Loucy (cell line): ENCODE results near the gene ABCB6.

Experiments used
- H2AFZ ChIP-seq: fragments of 200-600 bp; sonication (generic); 2 replicates; pipeline ENCODE4 v1.6.0; 2016; ENCODE audit warnings: antibody characterized with exemption, mild to moderate bottlenecking, low read length, moderate library complexity
- H3F3A ChIP-seq: fragments of 200-600 bp; 2 replicates; pipeline ENCODE4 v1.6.0; 2016; ENCODE audit warnings: antibody characterized with exemption, low read depth, mild to moderate bottlenecking
- H3K27me3 ChIP-seq: fragments of 200-600 bp; sonication (generic); 2 replicates; pipeline ENCODE4 v1.6.1; 2014; ENCODE audit warnings: low read length, mild to moderate bottlenecking; ENCODE audit not compliant: insufficient read depth, poor library complexity, severe bottlenecking
- H3K36me3 ChIP-seq: fragments of 200-600 bp; sonication (generic); 2 replicates; pipeline ENCODE4 v1.6.1; 2016; ENCODE audit warnings: low read length; ENCODE audit not compliant: insufficient read depth
- H3K4me1 ChIP-seq: fragments of 200-600 bp; sonication (generic); 2 replicates; pipeline ENCODE4 v1.5.1; 2014; ENCODE audit warnings: low read length, mild to moderate bottlenecking; ENCODE audit not compliant: insufficient read depth, poor library complexity, severe bottlenecking
- H3K4me2 ChIP-seq: fragments of 200-600 bp; sonication (generic); 2 replicates; pipeline ENCODE4 v1.6.0; 2014; ENCODE audit warnings: antibody characterized with exemption, low read length, low read depth, mild to moderate bottlenecking; ENCODE audit not compliant: poor library complexity, severe bottlenecking
- H3K4me3 ChIP-seq: fragments of 200-600 bp; sonication (generic); 2 replicates; pipeline ENCODE4 v1.5.1; 2014; ENCODE audit warnings: low read length, mild to moderate bottlenecking, mixed read lengths; ENCODE audit not compliant: poor library complexity, severe bottlenecking
- H3K79me2 ChIP-seq: fragments of 200-600 bp; sonication (generic); 2 replicates; pipeline ENCODE4 v1.6.1; 2014; ENCODE audit warnings: low read length; ENCODE audit not compliant: insufficient read depth
- H3K9ac ChIP-seq: fragments of 200-600 bp; sonication (generic); 2 replicates; pipeline ENCODE4 v1.6.0; 2014; ENCODE audit warnings: mild to moderate bottlenecking, low read depth, low read length, moderate library complexity; ENCODE audit not compliant: poor library complexity, severe bottlenecking
- H3K9me2 ChIP-seq: fragments of 200-600 bp; sonication (generic); replicated peaks from 2 replicates; pipeline ENCODE4 v1.6.1; 2016; ENCODE audit warnings: low read depth, low read length, mixed read lengths
- H3K9me3 ChIP-seq: fragments of 200-600 bp; sonication (generic); 2 replicates; pipeline ENCODE4 v1.6.1; 2014; ENCODE audit warnings: mild to moderate bottlenecking, antibody characterized with exemption, low read length, low read depth; ENCODE audit not compliant: insufficient read depth
- H4K20me1 ChIP-seq: fragments of 200-600 bp; sonication (generic); 2 replicates; pipeline ENCODE4 v1.6.0; 2014; ENCODE audit warnings: antibody characterized with exemption, low read length, mild to moderate bottlenecking; ENCODE audit not compliant: insufficient read depth, poor library complexity, severe bottlenecking
- EZH2phosphoT487 ChIP-seq: fragments of 200-600 bp; IDR thresholded peaks from 2 replicates; pipeline ENCODE4 v1.6.1; 2018; ENCODE audit warnings: antibody characterized with exemption, mild to moderate bottlenecking, moderate library complexity, borderline replicate concordance
- TF ChIP-seq, protein P1 (sequence below): fragments of 200-600 bp; sonication (generic); conservative IDR thresholded peaks from 2 replicates; pipeline ENCODE4 v1.5.1; 2014; ENCODE audit warnings: mild to moderate bottlenecking, antibody characterized with exemption, low read length

Gene ABCB6

DNA sequence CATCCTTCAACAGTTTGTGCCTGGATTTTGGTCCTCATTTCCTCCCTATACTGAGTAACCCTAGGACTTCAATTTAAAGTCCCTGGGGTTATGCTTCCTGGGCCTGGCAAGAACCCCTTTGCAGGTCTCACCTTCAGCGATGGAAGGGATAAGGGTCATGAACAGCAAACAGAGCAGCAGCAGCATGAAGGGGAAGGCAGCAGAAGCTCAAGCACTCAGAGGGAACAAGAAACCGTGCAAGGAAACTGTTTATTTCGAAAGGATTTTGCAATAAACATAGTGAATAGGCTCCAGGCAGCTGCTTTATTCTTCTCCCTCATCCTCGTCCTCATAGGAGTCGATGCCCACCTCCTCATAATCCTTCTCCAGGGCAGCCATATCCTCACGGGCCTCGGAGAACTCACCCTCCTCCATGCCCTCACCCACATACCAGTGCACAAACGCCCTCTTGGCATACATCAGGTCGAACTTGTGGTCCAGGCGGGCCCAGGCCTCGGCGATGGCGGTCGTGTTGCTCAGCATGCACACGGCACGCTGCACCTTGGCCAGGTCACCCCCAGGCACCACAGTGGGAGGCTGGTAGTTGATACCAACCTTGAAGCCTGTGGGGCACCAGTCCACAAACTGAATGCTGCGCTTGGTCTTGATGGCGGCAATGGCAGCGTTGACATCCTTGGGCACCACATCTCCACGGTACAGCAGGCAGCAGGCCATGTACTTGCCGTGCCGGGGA, 31.5 kb upstream of the ABCB6 start:
- Histone ChIP-seq H3K27me3 (peaks cover 35% of the 10 kb centered on the region), H3K79me2 (peaks cover 15% of the 10 kb centered on the region), H3F3A (no peaks in the 10 kb centered on the region), H3K4me1 (peaks cover 73% of the 10 kb centered on the region), H3K4me2 (peak overlapping the region; percentile 78), H3K9ac (peak overlapping the region; percentile 25), H3K9me2 (no peaks in the 10 kb centered on the region), H3K36me3 (no peaks in the 10 kb centered on the region), H3K9me3 (no peaks in the 10 kb centered on the region), H3K4me3 (peak overlapping the region; percentile 46), H2AFZ (no peak overlapping the region), H4K20me1 (peaks cover 27% of the 10 kb centered on the region)
- TF ChIP-seq, protein P1, sequence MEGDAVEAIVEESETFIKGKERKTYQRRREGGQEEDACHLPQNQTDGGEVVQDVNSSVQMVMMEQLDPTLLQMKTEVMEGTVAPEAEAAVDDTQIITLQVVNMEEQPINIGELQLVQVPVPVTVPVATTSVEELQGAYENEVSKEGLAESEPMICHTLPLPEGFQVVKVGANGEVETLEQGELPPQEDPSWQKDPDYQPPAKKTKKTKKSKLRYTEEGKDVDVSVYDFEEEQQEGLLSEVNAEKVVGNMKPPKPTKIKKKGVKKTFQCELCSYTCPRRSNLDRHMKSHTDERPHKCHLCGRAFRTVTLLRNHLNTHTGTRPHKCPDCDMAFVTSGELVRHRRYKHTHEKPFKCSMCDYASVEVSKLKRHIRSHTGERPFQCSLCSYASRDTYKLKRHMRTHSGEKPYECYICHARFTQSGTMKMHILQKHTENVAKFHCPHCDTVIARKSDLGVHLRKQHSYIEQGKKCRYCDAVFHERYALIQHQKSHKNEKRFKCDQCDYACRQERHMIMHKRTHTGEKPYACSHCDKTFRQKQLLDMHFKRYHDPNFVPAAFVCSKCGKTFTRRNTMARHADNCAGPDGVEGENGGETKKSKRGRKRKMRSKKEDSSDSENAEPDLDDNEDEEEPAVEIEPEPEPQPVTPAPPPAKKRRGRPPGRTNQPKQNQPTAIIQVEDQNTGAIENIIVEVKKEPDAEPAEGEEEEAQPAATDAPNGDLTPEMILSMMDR = no peak
- TF ChIP-seq EZH2phosphoT487 = no peak

DNA sequence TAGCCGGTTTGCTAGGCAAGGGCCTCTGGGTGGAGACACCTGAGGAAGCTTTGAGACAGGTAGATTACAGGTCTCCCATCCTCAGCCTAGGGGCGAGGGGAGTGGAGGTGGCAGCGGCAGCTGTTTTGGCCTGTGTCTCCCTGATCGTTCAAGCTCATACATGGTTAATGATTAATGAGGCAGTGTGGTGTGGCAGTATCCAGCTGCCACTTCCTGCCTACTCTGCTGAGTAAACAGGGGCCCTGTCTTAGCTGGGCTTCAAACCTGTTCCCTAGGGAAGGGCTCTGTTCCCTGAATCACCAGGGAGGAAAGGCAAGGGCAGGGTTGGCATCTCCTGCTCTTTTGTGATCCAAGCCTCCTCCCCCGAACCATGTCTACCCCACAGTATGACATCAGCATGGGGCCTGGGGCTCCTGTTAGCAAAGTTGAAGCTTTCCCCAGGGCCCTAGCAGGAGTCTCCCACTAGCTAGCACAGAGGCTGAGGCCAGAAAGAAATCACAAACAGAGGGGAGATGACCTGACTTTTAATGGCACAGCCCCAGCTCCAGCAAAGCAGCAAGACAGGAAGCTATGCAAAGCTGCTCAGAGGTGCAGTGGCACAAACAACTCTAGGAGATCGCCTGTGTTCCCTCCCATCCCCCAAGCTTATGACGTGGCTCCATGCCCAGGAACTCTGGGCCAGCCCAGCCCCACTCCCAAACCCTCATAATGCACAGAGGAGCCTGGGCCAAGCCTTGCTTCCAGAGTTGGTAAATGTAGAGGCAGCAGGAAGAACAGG, 30.6 kb upstream of the ABCB6 start:
- no peak for TF ChIP-seq EZH2phosphoT487
- Histone ChIP-seq H3K9ac (peak overlapping the region; percentile 25), H3K27me3 (peaks cover 27% of the 10 kb centered on the region), H3K4me2 (peak overlapping the region; percentile 78), H3K4me1 (peaks cover 78% of the 10 kb centered on the region), H3K9me3 (no peaks in the 10 kb centered on the region), H3K9me2 (no peaks in the 10 kb centered on the region), H3K79me2 (peaks cover 15% of the 10 kb centered on the region), H3K36me3 (no peaks in the 10 kb centered on the region), H4K20me1 (peaks cover 27% of the 10 kb centered on the region), H2AFZ (no peak overlapping the region), H3F3A (no peaks in the 10 kb centered on the region), H3K4me3 (peak overlapping the region; percentile 46)

DNA sequence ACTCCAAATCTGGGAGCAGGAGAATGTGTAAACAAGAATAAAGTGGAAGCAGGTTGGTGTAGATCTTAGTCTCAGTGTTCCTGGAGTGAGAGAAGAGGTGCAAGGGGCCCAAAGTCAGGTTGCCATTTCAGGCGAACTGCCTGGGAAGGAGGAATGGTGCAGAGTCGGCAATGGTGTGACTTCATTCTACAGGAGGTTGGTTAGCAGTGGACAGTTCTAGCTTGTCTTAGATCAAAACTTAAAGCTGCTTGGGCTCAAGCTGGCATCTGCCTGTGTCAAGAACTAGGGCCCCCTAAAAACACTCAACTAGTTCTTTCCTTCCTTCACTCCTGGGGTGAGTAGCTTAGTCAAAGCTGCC, 30.1 kb upstream of the ABCB6 start:
- H3K79me2 ChIP-seq = peaks cover 15% of the 10 kb centered on the region
- H3K9me3 ChIP-seq = no peaks in the 10 kb centered on the region
- TF ChIP-seq, protein P1 = no peak
- TF ChIP-seq EZH2phosphoT487 = no peak
- H3K4me1 ChIP-seq = peaks cover 74% of the 10 kb centered on the region
- H3K9me2 ChIP-seq = no peaks in the 10 kb centered on the region
- H2AFZ ChIP-seq = no peak overlapping the region
- H3K9ac ChIP-seq = no peak overlapping the region
- H3K27me3 ChIP-seq = peaks cover 22% of the 10 kb centered on the region
- H3F3A ChIP-seq = no peaks in the 10 kb centered on the region
- H4K20me1 ChIP-seq = peaks cover 27% of the 10 kb centered on the region
- H3K36me3 ChIP-seq = no peaks in the 10 kb centered on the region
- peak overlapping the region; percentile 46 for H3K4me3 ChIP-seq
- peak overlapping the region; percentile 78 for H3K4me2 ChIP-seq
